Fibroblast of lung (primary cell): ENCODE data around the gene FOXL2NB.

ENCODE experiments used
- EZH2 ChIP-seq: IDR thresholded peaks from 2 replicates; pipeline ENCODE4 v1.5.1; 2012; ENCODE audit warnings: low read length, control low read depth, mild to moderate bottlenecking; ENCODE audit errors: missing control alignments
- TF ChIP-seq, protein P1 (sequence below), 2 donors: IDR thresholded peaks in 1 of 2; conservative IDR thresholded peaks in 1 of 2; 1 replicate in 1 of 2; 2 replicates in 1 of 2; pipeline ENCODE4 v1.5.1; 2011 to 2012; ENCODE audit warnings: low read length in 2 of 2, control low read depth in 1 of 2, inconsistent platforms in 1 of 2, low read depth in 1 of 2, mild to moderate bottlenecking in 1 of 2

- TF ChIP-seq, protein P1, sequence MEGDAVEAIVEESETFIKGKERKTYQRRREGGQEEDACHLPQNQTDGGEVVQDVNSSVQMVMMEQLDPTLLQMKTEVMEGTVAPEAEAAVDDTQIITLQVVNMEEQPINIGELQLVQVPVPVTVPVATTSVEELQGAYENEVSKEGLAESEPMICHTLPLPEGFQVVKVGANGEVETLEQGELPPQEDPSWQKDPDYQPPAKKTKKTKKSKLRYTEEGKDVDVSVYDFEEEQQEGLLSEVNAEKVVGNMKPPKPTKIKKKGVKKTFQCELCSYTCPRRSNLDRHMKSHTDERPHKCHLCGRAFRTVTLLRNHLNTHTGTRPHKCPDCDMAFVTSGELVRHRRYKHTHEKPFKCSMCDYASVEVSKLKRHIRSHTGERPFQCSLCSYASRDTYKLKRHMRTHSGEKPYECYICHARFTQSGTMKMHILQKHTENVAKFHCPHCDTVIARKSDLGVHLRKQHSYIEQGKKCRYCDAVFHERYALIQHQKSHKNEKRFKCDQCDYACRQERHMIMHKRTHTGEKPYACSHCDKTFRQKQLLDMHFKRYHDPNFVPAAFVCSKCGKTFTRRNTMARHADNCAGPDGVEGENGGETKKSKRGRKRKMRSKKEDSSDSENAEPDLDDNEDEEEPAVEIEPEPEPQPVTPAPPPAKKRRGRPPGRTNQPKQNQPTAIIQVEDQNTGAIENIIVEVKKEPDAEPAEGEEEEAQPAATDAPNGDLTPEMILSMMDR (conservative IDR thresholded peaks at IDR 0.05 in 1 of 2, IDR thresholded peaks at IDR 0.05 in 1 of 2; ENCODE audit: low read depth in 1 of 2, low read length in 2 of 2): no peak
- no peak for TF ChIP-seq EZH2
These were observed 3.7 kb downstream of the FOXL2NB start for GRCh38 chr3:138950701-138951100.
